Measurements from ENCODE around the gene ZBTB26. TPM values are rescaled to one million over a fixed set of nuclear protein-coding genes. Genes with fewer than 3 reads are reported as not detected.

ZBTB26 gene
- total RNA-seq, 4 donors from 2014 or later: 9.2 to 14.0 (median 10.8) TPM

DNA sequence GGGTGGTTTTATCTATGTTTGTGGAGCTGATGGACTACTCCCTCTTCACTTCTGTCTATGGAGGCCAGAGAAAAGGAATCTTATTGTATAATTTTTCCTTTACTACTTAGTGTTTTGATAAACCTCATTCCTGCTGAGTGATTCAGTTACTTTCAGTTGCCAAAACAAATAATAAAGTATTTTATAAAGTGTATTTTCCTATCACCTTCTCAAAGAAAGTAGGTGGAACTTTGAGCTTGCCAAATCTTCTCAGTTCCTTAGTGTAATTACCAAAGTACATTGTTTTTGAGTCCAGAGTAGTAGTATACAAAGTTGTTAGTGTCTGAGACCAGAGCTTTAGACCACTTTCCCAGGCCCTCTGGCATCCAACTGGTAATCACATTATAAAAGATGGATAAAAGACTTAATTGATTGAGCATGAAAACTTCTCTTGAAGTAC is 23.0 kb upstream of the ZBTB26 start:
- H3K27ac ChIP-seq: peak overlapping the region; percentile 13 to 47 (median 24)
- H3K4me3 ChIP-seq: no peak overlapping the region
- peaks cover 8 to 87% (median 12%) of the 10 kb centered on the region in 3 donors for H3K4me1 ChIP-seq
- no peaks in the 10 kb centered on the region for H3K9me3 ChIP-seq
- no peaks in the 10 kb centered on the region for H3K27me3 ChIP-seq
- no peak for ATAC-seq
- H3K36me3 ChIP-seq: peaks cover 0 to 8% of the 10 kb centered on the region in 2 donors
- TF ChIP-seq POLR2AphosphoS5 (IDR thresholded peaks at IDR 0.05): no peak
- no peak for TF ChIP-seq POLR2A (IDR thresholded peaks at IDR 0.05)
- TF ChIP-seq EP300 (IDR thresholded peaks at IDR 0.05): no peak
- TF ChIP-seq, protein P1, sequence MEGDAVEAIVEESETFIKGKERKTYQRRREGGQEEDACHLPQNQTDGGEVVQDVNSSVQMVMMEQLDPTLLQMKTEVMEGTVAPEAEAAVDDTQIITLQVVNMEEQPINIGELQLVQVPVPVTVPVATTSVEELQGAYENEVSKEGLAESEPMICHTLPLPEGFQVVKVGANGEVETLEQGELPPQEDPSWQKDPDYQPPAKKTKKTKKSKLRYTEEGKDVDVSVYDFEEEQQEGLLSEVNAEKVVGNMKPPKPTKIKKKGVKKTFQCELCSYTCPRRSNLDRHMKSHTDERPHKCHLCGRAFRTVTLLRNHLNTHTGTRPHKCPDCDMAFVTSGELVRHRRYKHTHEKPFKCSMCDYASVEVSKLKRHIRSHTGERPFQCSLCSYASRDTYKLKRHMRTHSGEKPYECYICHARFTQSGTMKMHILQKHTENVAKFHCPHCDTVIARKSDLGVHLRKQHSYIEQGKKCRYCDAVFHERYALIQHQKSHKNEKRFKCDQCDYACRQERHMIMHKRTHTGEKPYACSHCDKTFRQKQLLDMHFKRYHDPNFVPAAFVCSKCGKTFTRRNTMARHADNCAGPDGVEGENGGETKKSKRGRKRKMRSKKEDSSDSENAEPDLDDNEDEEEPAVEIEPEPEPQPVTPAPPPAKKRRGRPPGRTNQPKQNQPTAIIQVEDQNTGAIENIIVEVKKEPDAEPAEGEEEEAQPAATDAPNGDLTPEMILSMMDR (IDR thresholded peaks at IDR 0.05): no peak

DNA sequence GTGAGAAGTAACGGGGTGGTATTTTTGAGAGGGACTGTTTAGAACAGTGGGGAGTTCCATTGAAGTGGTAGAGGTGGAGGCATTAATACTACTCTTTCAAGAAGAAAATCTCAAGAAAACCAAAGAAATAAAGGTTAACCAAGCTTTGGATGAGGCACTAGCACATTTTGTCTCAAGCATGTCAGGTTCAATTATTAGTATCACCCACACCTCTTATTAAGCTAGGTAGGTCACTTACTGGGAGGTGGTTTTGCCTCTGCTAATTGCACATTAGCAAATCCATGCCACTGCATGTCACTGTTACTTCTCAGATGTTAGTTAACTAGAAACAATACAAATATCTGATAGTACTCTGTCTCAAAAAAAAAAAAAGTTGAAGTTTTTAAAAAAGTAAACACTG is 19.7 kb upstream of the ZBTB26 start:
- peak overlapping the region in 1 of 4 donors; percentile 11 for H3K27ac ChIP-seq
- no peaks in the 10 kb centered on the region for H3K9me3 ChIP-seq
- peaks cover 11 to 96% (median 24%) of the 10 kb centered on the region in 3 donors for H3K4me1 ChIP-seq
- WGBS, 2 donors (ENCODE audit: low coverage in 1 of 2): 100% methylated on average over 1 of the region's 1 CpG
- no peak overlapping the region for H3K4me3 ChIP-seq
- no peaks in the 10 kb centered on the region for H3K27me3 ChIP-seq
- TF ChIP-seq, protein P1 (IDR thresholded peaks at IDR 0.05): no peak
- TF ChIP-seq EP300 (IDR thresholded peaks at IDR 0.05) (no peak), POLR2AphosphoS5 (IDR thresholded peaks at IDR 0.05) (no peak), POLR2A (IDR thresholded peaks at IDR 0.05) (no peak)
- no peak for ATAC-seq
- no peaks in the 10 kb centered on the region for H3K36me3 ChIP-seq

DNA sequence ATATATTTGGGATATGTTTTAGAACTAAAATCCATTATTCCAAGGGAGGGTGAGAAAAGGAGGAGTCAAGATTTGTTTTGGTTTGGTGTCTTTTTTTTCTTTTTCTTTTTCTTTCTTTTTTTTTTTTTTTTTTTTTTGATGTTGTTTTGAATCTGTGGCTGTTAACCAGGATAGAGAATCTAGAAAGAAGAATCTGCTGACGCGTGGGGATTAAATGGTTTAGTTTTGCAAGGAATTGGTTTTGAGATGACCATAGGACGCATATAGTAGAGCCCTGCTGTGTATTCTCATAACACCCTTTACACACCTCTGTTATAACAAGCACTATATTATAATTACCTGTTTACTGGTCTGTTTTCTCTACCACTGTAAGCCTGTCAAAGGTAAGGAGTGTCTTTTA is 19.0 kb upstream of the ZBTB26 start:
- Histone ChIP-seq H3K36me3 (no peaks in the 10 kb centered on the region), H3K27ac (no peak overlapping the region), H3K4me3 (no peak overlapping the region), H3K4me1 (peaks cover 14 to 96% (median 24%) of the 10 kb centered on the region in 3 donors), H3K27me3 (no peaks in the 10 kb centered on the region), H3K9me3 (no peaks in the 10 kb centered on the region)
- 81 to 97% methylated on average over 3 of the region's 3 CpGs for WGBS, 2 donors (ENCODE audit: low coverage in 1 of 2)
- no peak for TF ChIP-seq POLR2AphosphoS5 (IDR thresholded peaks at IDR 0.05)
- no peak for TF ChIP-seq EP300 (IDR thresholded peaks at IDR 0.05)
- no peak for TF ChIP-seq POLR2A (IDR thresholded peaks at IDR 0.05)
- TF ChIP-seq, protein P1 (IDR thresholded peaks at IDR 0.05): no peak
- no peak for ATAC-seq

- Histone ChIP-seq H3K27me3 (no peaks in the 10 kb centered on the region), H3K4me3 (no peak overlapping the region), H3K27ac (no peak overlapping the region), H3K36me3 (no peaks in the 10 kb centered on the region), H3K4me1 (peaks cover 14 to 96% (median 23%) of the 10 kb centered on the region in 3 donors), H3K9me3 (no peaks in the 10 kb centered on the region)
- TF ChIP-seq POLR2AphosphoS5 (IDR thresholded peaks at IDR 0.05) (no peak), EP300 (IDR thresholded peaks at IDR 0.05) (no peak), POLR2A (IDR thresholded peaks at IDR 0.05) (no peak)
- TF ChIP-seq, protein P1 (IDR thresholded peaks at IDR 0.05): no peak
- ATAC-seq: no peak
- WGBS, 2 donors (ENCODE audit: low coverage in 1 of 2): 85 to 100% methylated on average over 1 of the region's 1 CpG
Measured at GRCh38 chr9:122949696-122950095, 18.4 kb upstream of the ZBTB26 start.

DNA sequence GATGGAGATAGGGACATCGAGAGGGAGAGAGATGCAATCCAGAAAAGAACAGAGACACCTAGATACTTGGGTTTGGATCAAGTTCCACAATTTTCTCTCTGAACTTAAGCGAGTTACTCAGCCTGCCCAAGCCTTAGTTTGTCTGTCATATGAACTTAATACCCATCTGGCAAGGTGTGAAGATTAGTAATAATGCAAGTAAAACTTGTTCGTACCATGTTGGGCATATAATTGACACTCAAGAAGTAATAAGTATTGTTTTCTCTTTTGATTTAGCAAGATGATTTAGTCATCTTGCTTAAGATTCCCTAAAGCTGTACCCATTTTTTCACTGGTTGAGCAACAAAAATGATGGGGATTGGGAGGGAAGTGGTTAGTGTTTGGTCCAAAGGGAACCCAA is 17.0 kb upstream of the ZBTB26 start:
- H3K27ac ChIP-seq: peak overlapping the region in 3 of 4 donors; percentile 40 to 56 (median 41)

More for the DNA sequence above, 17.0 kb upstream of the ZBTB26 start:
- Histone ChIP-seq H3K9me3 (no peaks in the 10 kb centered on the region), H3K4me1 (peaks cover 6 to 96% (median 14%) of the 10 kb centered on the region in 3 donors), H3K36me3 (no peaks in the 10 kb centered on the region), H3K27me3 (no peaks in the 10 kb centered on the region), H3K4me3 (no peak overlapping the region)
- WGBS, 2 donors (ENCODE audit: low coverage in 1 of 2): 76 to 83% methylated on average over 3 of the region's 3 CpGs
- ATAC-seq: no peak
- TF ChIP-seq POLR2AphosphoS5 (IDR thresholded peaks at IDR 0.05) (no peak), POLR2A (IDR thresholded peaks at IDR 0.05) (no peak), EP300 (IDR thresholded peaks at IDR 0.05) (no peak)
- TF ChIP-seq, protein P1 (IDR thresholded peaks at IDR 0.05): no peak

Data from gastroesophageal sphincter (tissue), 4 donors.